Progenitor cell of endocrine pancreas (in vitro differentiated cells): Measurements from ENCODE around the gene TNP1. TPM values are rescaled to one million over a fixed set of nuclear protein-coding genes. Genes with fewer than 3 reads are reported as not detected.

Experiments
- DNase-seq: peaks from one replicate; pipeline ENCODE4 v3.0.0; 2021; ENCODE audit warnings: low spot score; ENCODE audit not compliant: unreplicated experiment
- H3K27ac Mint-ChIP-seq: 2 replicates; pipeline ENCODE4 v1.8.0; 2021; ENCODE audit warnings: mild to moderate bottlenecking, moderate library complexity, mixed read lengths
- H3K27me3 Mint-ChIP-seq: 2 replicates; pipeline ENCODE4 v1.8.0; 2021; ENCODE audit warnings: mixed read lengths
- H3K36me3 Mint-ChIP-seq: 2 replicates; pipeline ENCODE4 v1.8.0; 2022; ENCODE audit warnings: mixed read lengths; ENCODE audit not compliant: insufficient read depth
- H3K4me1 Mint-ChIP-seq: 2 replicates; pipeline ENCODE4 v1.8.0; 2021; ENCODE audit warnings: low read depth, mixed read lengths
- H3K4me3 Mint-ChIP-seq: 2 replicates; pipeline ENCODE4 v1.8.0; 2021; ENCODE audit warnings: low read depth, mild to moderate bottlenecking, moderate library complexity, mixed read lengths
- H3K9me3 Mint-ChIP-seq: 2 replicates; pipeline ENCODE4 v1.8.0; 2021; ENCODE audit warnings: low read depth, mixed read lengths
- CTCF ChIP-seq: fragments of 200-600 bp; sonication (generic); IDR thresholded peaks from one replicate; pipeline ENCODE4 v1.5.0; 2021; ENCODE audit warnings: antibody characterized with exemption, mild to moderate bottlenecking; ENCODE audit not compliant: unreplicated experiment
- total RNA-seq: library from RNA; stranded (reverse); gene quantifications from 2 replicates; pipeline ENCODE4 v1.2.1, GENCODE V29; 2021

TNP1 gene
- total RNA-seq, 1 donor from 2014 or later, result 1.1 TPM

- Mint-ChIP-seq H3K36me3 (no peaks in the 10 kb centered on the region), H3K9me3 (peaks cover 6% of the 10 kb centered on the region), H3K4me3 (no peak overlapping the region), H3K27me3 (no peaks in the 10 kb centered on the region), H3K27ac (no peak overlapping the region), H3K4me1 (peaks cover 7% of the 10 kb centered on the region)
- DNase-seq, result no peak
- no peak for TF ChIP-seq CTCF
Observed at GRCh38 chr2:216888887-216889622, 29.2 kb upstream of the TNP1 start.

GRCh38 chr2:216888081-216888480, 28.2 kb upstream of the TNP1 start:
- Mint-ChIP-seq H3K4me1 (peaks cover 7% of the 10 kb centered on the region), H3K36me3 (no peaks in the 10 kb centered on the region), H3K4me3 (no peak overlapping the region), H3K9me3 (peaks cover 6% of the 10 kb centered on the region), H3K27me3 (no peaks in the 10 kb centered on the region), H3K27ac (no peak overlapping the region)
- no peak for TF ChIP-seq CTCF
- DNase-seq, result no peak

GRCh38 chr2:216887138-216887537, 27.3 kb upstream of the TNP1 start:
- Mint-ChIP-seq H3K27ac (no peak overlapping the region), H3K4me1 (peaks cover 9% of the 10 kb centered on the region), H3K27me3 (no peaks in the 10 kb centered on the region), H3K4me3 (no peak overlapping the region), H3K36me3 (no peaks in the 10 kb centered on the region), H3K9me3 (peaks cover 6% of the 10 kb centered on the region)
- DNase-seq, result no peak
- no peak for TF ChIP-seq CTCF

- Mint-ChIP-seq H3K4me1 (peaks cover 2% of the 10 kb centered on the region), H3K9me3 (peaks cover 6% of the 10 kb centered on the region), H3K27me3 (no peaks in the 10 kb centered on the region), H3K36me3 (no peaks in the 10 kb centered on the region), H3K27ac (no peak overlapping the region), H3K4me3 (no peak overlapping the region)
- no peak for DNase-seq
- TF ChIP-seq CTCF, result no peak
Observed at GRCh38 chr2:216885117-216885553, 25.3 kb upstream of the TNP1 start.

- TF ChIP-seq CTCF, result no peak
- H3K27ac Mint-ChIP-seq, result no peak overlapping the region
Observed at GRCh38 chr2:216884347-216884746, 24.5 kb upstream of the TNP1 start.

More at GRCh38 chr2:216884347-216884746, 24.5 kb upstream of the TNP1 start:
- Mint-ChIP-seq H3K9me3 (peaks cover 6% of the 10 kb centered on the region), H3K36me3 (no peaks in the 10 kb centered on the region), H3K4me3 (no peak overlapping the region), H3K4me1 (peaks cover 2% of the 10 kb centered on the region), H3K27me3 (no peaks in the 10 kb centered on the region)
- DNase-seq, result no peak
